Psoas muscle (tissue), 8 donors: Measurements from ENCODE around the gene ACBD3. TPM values are rescaled to one million over a fixed set of nuclear protein-coding genes. Genes with fewer than 3 reads are reported as not detected.

ENCODE experiments used
- ATAC-seq, 4 donors: fragments of 200-7000 bp; cut with Tn5 transposase; one replicate each; pipeline ENCODE4 v1.9.1; 2020; ENCODE audit warnings: moderate library complexity in 3 of 4, mild to moderate bottlenecking in 2 of 4
- DNase-seq, 2 donors: peaks; one replicate each; pipeline ENCODE4 v3.0.0-alpha.2; 2020
- H3K27ac ChIP-seq: fragments of 200-600 bp; one replicate; pipeline ENCODE4 v1.8.0; 2022
- H3K27me3 ChIP-seq, 3 donors: fragments of 200-600 bp in 1 of 3; one replicate each; pipeline versions ENCODE4 v1.6.1 to v1.8.0; 2013 to 2022; ENCODE audit warnings: low read length in 2 of 3, mild to moderate bottlenecking in 2 of 3, moderate library complexity in 1 of 3; ENCODE audit not compliant: insufficient read depth in 3 of 3
- H3K36me3 ChIP-seq, 2 donors: fragments of 200-600 bp in 1 of 2; one replicate each; pipeline versions ENCODE4 v1.6.1 to v1.8.0; 2013 to 2022; ENCODE audit warnings: low read depth in 1 of 2, mild to moderate bottlenecking in 1 of 2, moderate library complexity in 1 of 2; ENCODE audit not compliant: insufficient read depth in 1 of 2
- H3K4me1 ChIP-seq: fragments of 200-600 bp; one replicate; pipeline ENCODE4 v1.8.0; 2022
- H3K4me3 ChIP-seq: fragments of 200-600 bp; one replicate; pipeline ENCODE4 v1.8.0; 2022; ENCODE audit warnings: mild to moderate bottlenecking
- H3K9me3 ChIP-seq: fragments of 200-600 bp; one replicate; pipeline ENCODE4 v1.8.0; 2022
- CTCF ChIP-seq: fragments of 200-600 bp; IDR thresholded peaks from one replicate; pipeline ENCODE4 v1.8.0; 2022; ENCODE audit warnings: antibody characterized with exemption
- WGBS, 3 donors: extraction: QIAGEN DNeasy Blood & Tissue Kit; methylation state at CpG; one replicate each; pipeline versions ENCODE4 v1.1.6 to v1.1.7; 2013; 5-methylcytosine and 5-hydroxymethylcytosine counted together
- intact Hi-C, 2 donors: fragments of 100-400 bp; cut with DNase I; formaldehyde crosslinking; loops; one replicate each; pipeline versions ENCODE4 v1.11.0 to v1.14.2; 2022
- polyA plus RNA-seq, 3 donors: library from polyadenylated mRNA; stranded (reverse); fragments of 200-250 nt; gene quantifications; one replicate each; pipeline ENCODE4 v1.2.3, GENCODE V29; 2013
- total RNA-seq, 4 donors: library from RNA; stranded (reverse); fragmentation: NEBNext Ultra II Directional in 2 of 4; extraction: Animal tissue kit (Norgen Biotek cat#: 25700) in 2 of 4; gene quantifications; one replicate each; pipeline versions ENCODE4 v1.2.1 to v1.2.4, GENCODE V29; 2021 to 2023
- donor health status: healthy with polysubstance abuse.
- donor health status: DM: no; HTN: no; CAD: no; lungs with moderate emphysema.
- donor health status: Bipolar disorder and iron deficiency.
- donor health status: healthy.
- donor health status: DM: yes; HTN: yes; CAD: no.
- donor health status: DM: no; HTN: no; CAD: no.
- donor health status: DM: no; HTN: no; CAD: no.
- donor health status: DM: yes; HTN: yes; CAD: no.

ACBD3 gene
- total and polyA plus RNA-seq, 7 donors, result 13.4 to 35.0 (median 29.3) TPM

- H3K9me3 ChIP-seq, result no peaks in the 10 kb centered on the region
- no peak for TF ChIP-seq CTCF
- peak; percentile 39 to 71 (median 48) for ATAC-seq
- H3K27ac ChIP-seq, result peak overlapping the region; percentile 89
- no peaks in the 10 kb centered on the region for H3K27me3 ChIP-seq
- intact Hi-C loops, result no loop called here
- H3K36me3 ChIP-seq, result no peaks in the 10 kb centered on the region
- peaks cover 28% of the 10 kb centered on the region for H3K4me1 ChIP-seq
- peak in 1 of 2 donors; percentile 35 for DNase-seq
- WGBS, 3 donors, result 6 to 7% (median 7%) methylated on average over 23 of the region's 23 CpGs
- peak overlapping the region; percentile 83 for H3K4me3 ChIP-seq
These were observed 77.4 kb downstream of the ACBD3 start for GRCh38 chr1:226108935-226109828.

- ATAC-seq (no peak), DNase-seq (no peak)
- intact Hi-C loops, result no loop called here
- 67 to 82% (median 81%) methylated on average over 3 of the region's 3 CpGs for WGBS, 3 donors
- H3K4me1 ChIP-seq, result peaks cover 28% of the 10 kb centered on the region
- peak overlapping the region; percentile 89 for H3K27ac ChIP-seq
- H3K27me3 ChIP-seq, result no peaks in the 10 kb centered on the region
- no peak for TF ChIP-seq CTCF
- H3K36me3 ChIP-seq, result no peaks in the 10 kb centered on the region
- no peak overlapping the region for H3K4me3 ChIP-seq
- no peaks in the 10 kb centered on the region for H3K9me3 ChIP-seq
These were observed 78.8 kb downstream of the ACBD3 start for GRCh38 chr1:226107471-226108460.

- Histone ChIP-seq H3K4me3 (no peak overlapping the region), H3K27me3 (no peaks in the 10 kb centered on the region), H3K4me1 (peaks cover 17% of the 10 kb centered on the region), H3K9me3 (no peaks in the 10 kb centered on the region), H3K27ac (no peak overlapping the region), H3K36me3 (no peaks in the 10 kb centered on the region)
- ATAC-seq (no peak), DNase-seq (no peak)
- no peak for TF ChIP-seq CTCF
- 57 to 74% (median 65%) methylated on average over 8 of the region's 8 CpGs for WGBS, 3 donors
- intact Hi-C loops, result no loop called here
These were observed 81.8 kb downstream of the ACBD3 start for GRCh38 chr1:226104671-226105121.

GRCh38 chr1:226100436-226101391 is 85.8 kb downstream of the ACBD3 start:
- WGBS, 3 donors, result 14 to 15% (median 14%) methylated on average over 32 of the region's 32 CpGs
- intact Hi-C loops, result no loop called here
- Histone ChIP-seq H3K27ac (no peak overlapping the region), H3K9me3 (no peaks in the 10 kb centered on the region), H3K36me3 (no peaks in the 10 kb centered on the region), H3K4me1 (peaks cover 4% of the 10 kb centered on the region), H3K4me3 (peak overlapping the region; percentile 76), H3K27me3 (no peaks in the 10 kb centered on the region)
- peak in 3 of 4 donors; percentile 58 to 82 (median 63) for ATAC-seq
- DNase-seq, result peak in 1 of 2 donors; percentile 35
- TF ChIP-seq CTCF, result no peak
